Renal cortical epithelial cell (primary cell): ENCODE measurements around the gene ERICH6B. TPM values are rescaled to one million over a fixed set of nuclear protein-coding genes. Genes with fewer than 3 reads are reported as not detected.

Experiments
- DNase-seq: peaks from one replicate; pipeline ENCODE4 v3.0.0-alpha.2; 2011; ENCODE audit warnings: low read depth
- total RNA-seq: library from RNA; depleted of rRNA; stranded (reverse); fragments of >200 nt; gene quantifications from 2 replicates; pipeline ENCODE4 v1.2.3, GENCODE V29; 2014

ERICH6B gene
- total RNA-seq, 1 donor from 2014 or later, result not detected

- DNase-seq, result no peak
These were observed 73.1 kb downstream of the ERICH6B start for GRCh38 chr13:45542391-45542790.

- DNase-seq, result no peak
These were observed 73.7 kb downstream of the ERICH6B start for GRCh38 chr13:45541806-45542205.

GRCh38 chr13:45540864-45541263, 74.7 kb downstream of the ERICH6B start:
- DNase-seq, result no peak

- no peak for DNase-seq
These were observed 75.3 kb downstream of the ERICH6B start for GRCh38 chr13:45540195-45540594.

GRCh38 chr13:45538382-45538781, 77.2 kb downstream of the ERICH6B start:
- peak; percentile 4 for DNase-seq

- no peak for DNase-seq
These were observed 78.0 kb downstream of the ERICH6B start for GRCh38 chr13:45537516-45537915.

GRCh38 chr13:45536224-45536623, 79.3 kb downstream of the ERICH6B start:
- no peak for DNase-seq

GRCh38 chr13:45534604-45535003, 80.9 kb downstream of the ERICH6B start:
- DNase-seq, result no peak

GRCh38 chr13:45529758-45530157, 85.8 kb downstream of the ERICH6B start:
- no peak for DNase-seq

- DNase-seq, result peak; percentile 4
These were observed 87.7 kb downstream of the ERICH6B start for GRCh38 chr13:45527699-45528462.

- DNase-seq, result no peak
These were observed 93.0 kb downstream of the ERICH6B start for GRCh38 chr13:45522571-45522970.

- DNase-seq, result no peak
These were observed 94.2 kb downstream of the ERICH6B start for GRCh38 chr13:45521297-45521696.

- DNase-seq, result no peak
These were observed 96.0 kb downstream of the ERICH6B start for GRCh38 chr13:45519493-45519892.

GRCh38 chr13:45518525-45519245, 96.9 kb downstream of the ERICH6B start:
- peak; percentile 50 for DNase-seq

- no peak for DNase-seq
These were observed 98.8 kb downstream of the ERICH6B start for GRCh38 chr13:45516757-45517156.

GRCh38 chr13:45512098-45512496, 103.4 kb downstream of the ERICH6B start:
- DNase-seq, result peak; percentile 52

- DNase-seq, result peak; percentile 84
These were observed 104.0 kb downstream of the ERICH6B start for GRCh38 chr13:45511310-45512097.

- DNase-seq, result no peak
These were observed 104.9 kb downstream of the ERICH6B start for GRCh38 chr13:45510672-45511071.

GRCh38 chr13:45508776-45509175, 106.8 kb downstream of the ERICH6B start:
- DNase-seq, result no peak

- DNase-seq, result no peak
These were observed 108.7 kb downstream of the ERICH6B start for GRCh38 chr13:45506811-45507210.

GRCh38 chr13:45503658-45504057, 111.9 kb downstream of the ERICH6B start:
- DNase-seq, result no peak

- DNase-seq, result no peak
These were observed 114.4 kb downstream of the ERICH6B start for GRCh38 chr13:45501175-45501526.
